H1 (cell line): Measurements from ENCODE around the gene FOLR1.
"Not testable (repeated sequence)": the region's sequence is repeated elsewhere in the genome, so short reads cannot be mapped to it uniquely, and the experiment has no call there.

Experiments
- GABPA ChIP-seq: IDR thresholded peaks from 2 replicates; pipeline ENCODE4 v1.6.1; 2011; ENCODE audit warnings: mild to moderate bottlenecking, low read length, moderate library complexity, borderline replicate concordance; ENCODE audit not compliant: insufficient read depth
- JUN ChIP-seq: IDR thresholded peaks from 2 replicates; pipeline ENCODE4 v1.6.1; 2011; ENCODE audit warnings: low read depth, mild to moderate bottlenecking, improper control_type of control experiment, low read length
- JUND ChIP-seq: IDR thresholded peaks from 2 replicates; pipeline ENCODE4 v1.6.1; 2011; ENCODE audit warnings: mild to moderate bottlenecking, improper control_type of control experiment, low read length
- POLR2A ChIP-seq, 2 experiments: IDR thresholded peaks; 1 replicate in 1 of 2; 2 replicates in 1 of 2; pipeline ENCODE4 v1.6.1; 2011; ENCODE audit warnings: low read depth in 2 of 2, low read length in 2 of 2, mild to moderate bottlenecking in 2 of 2; ENCODE audit errors: control extremely low read depth in 1 of 2
- POLR2AphosphoS5 ChIP-seq: IDR thresholded peaks from 2 replicates; pipeline ENCODE4 v1.6.1; 2011; ENCODE audit warnings: low read depth, low read length
- RBBP5 ChIP-seq: IDR thresholded peaks from 2 replicates; pipeline ENCODE4 v1.7.1; 2012; ENCODE audit warnings: low read depth, mild to moderate bottlenecking, inconsistent platforms, low read length, moderate library complexity, borderline replicate concordance
- RFX5 ChIP-seq: IDR thresholded peaks from 2 replicates; pipeline ENCODE4 v1.6.1; 2011; ENCODE audit warnings: low read depth, low read length, improper control_type of control experiment, borderline replicate concordance
- TAF1 ChIP-seq: IDR thresholded peaks from 2 replicates; pipeline ENCODE4 v1.6.1; 2011; ENCODE audit warnings: mild to moderate bottlenecking, low read depth, low read length
- TCF12 ChIP-seq: IDR thresholded peaks from 2 replicates; pipeline ENCODE4 v1.6.1; 2011; ENCODE audit warnings: low read depth, mild to moderate bottlenecking, low read length
- TF ChIP-seq, protein P1 (sequence below), 3 experiments: IDR thresholded peaks; 1 replicate in 2 of 3; 2 replicates in 1 of 3; pipeline versions ENCODE4 v1.5.1 to v1.6.1; 2011; ENCODE audit warnings: low read length in 3 of 3, mild to moderate bottlenecking in 3 of 3, inconsistent platforms in 2 of 3, low read depth in 1 of 3, moderate library complexity in 1 of 3; ENCODE audit not compliant: insufficient read depth in 1 of 3; ENCODE audit errors: control extremely low read depth in 1 of 3
- TF ChIP-seq, protein P2 (sequence below): IDR thresholded peaks from 2 replicates; pipeline ENCODE4 v1.6.1; 2011; ENCODE audit warnings: low read depth, mild to moderate bottlenecking, low read length; ENCODE audit not compliant: insufficient read depth
- TF ChIP-seq, protein P3 (sequence below): IDR thresholded peaks from 2 replicates; pipeline ENCODE4 v1.6.1; 2012; ENCODE audit warnings: inconsistent platforms
- TF ChIP-seq, protein P4 (sequence below): IDR thresholded peaks from 2 replicates; pipeline ENCODE4 v1.6.1; 2012; ENCODE audit warnings: low read length, inconsistent platforms

DNA sequence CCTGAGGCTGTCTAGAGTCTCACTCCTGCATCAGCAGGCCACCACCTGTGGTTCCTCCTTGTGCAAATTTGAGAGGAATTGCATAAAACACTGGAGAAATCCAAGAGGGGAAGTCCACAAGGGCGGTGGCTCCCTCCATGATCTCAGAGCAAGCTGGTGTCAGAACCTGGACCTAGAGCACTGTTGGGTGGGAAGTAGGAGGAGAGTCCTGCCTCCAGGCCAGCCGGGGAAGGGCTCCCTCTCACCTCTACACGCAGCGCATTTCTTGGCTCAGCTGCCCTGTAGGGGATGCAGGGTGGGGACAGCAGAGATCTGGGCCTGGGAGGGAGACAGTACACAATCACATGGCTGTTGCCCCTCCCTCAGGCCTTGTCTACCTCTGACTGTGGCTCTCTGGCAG lies 19.9 kb upstream of the FOLR1 start:
- TF ChIP-seq, protein P1, sequence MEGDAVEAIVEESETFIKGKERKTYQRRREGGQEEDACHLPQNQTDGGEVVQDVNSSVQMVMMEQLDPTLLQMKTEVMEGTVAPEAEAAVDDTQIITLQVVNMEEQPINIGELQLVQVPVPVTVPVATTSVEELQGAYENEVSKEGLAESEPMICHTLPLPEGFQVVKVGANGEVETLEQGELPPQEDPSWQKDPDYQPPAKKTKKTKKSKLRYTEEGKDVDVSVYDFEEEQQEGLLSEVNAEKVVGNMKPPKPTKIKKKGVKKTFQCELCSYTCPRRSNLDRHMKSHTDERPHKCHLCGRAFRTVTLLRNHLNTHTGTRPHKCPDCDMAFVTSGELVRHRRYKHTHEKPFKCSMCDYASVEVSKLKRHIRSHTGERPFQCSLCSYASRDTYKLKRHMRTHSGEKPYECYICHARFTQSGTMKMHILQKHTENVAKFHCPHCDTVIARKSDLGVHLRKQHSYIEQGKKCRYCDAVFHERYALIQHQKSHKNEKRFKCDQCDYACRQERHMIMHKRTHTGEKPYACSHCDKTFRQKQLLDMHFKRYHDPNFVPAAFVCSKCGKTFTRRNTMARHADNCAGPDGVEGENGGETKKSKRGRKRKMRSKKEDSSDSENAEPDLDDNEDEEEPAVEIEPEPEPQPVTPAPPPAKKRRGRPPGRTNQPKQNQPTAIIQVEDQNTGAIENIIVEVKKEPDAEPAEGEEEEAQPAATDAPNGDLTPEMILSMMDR (IDR thresholded peaks at IDR 0.05; ENCODE audit: control extremely low read depth in 1 of 3, insufficient read depth in 1 of 3, low read depth in 1 of 3, low read length in 3 of 3) = not testable (repeated sequence)
- TF ChIP-seq GABPA; RBBP5; TCF12; TAF1; POLR2A (IDR thresholded peaks at IDR 0.05; ENCODE audit: control extremely low read depth in 1 of 2, low read depth in 2 of 2, low read length in 2 of 2); JUN; RFX5; JUND; POLR2AphosphoS5: not testable (repeated sequence)
- TF ChIP-seq, protein P2, sequence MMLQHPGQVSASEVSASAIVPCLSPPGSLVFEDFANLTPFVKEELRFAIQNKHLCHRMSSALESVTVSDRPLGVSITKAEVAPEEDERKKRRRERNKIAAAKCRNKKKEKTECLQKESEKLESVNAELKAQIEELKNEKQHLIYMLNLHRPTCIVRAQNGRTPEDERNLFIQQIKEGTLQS = not testable (repeated sequence)
- TF ChIP-seq, protein P3, sequence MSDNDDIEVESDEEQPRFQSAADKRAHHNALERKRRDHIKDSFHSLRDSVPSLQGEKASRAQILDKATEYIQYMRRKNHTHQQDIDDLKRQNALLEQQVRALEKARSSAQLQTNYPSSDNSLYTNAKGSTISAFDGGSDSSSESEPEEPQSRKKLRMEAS = not testable (repeated sequence)
- TF ChIP-seq, protein P4, sequence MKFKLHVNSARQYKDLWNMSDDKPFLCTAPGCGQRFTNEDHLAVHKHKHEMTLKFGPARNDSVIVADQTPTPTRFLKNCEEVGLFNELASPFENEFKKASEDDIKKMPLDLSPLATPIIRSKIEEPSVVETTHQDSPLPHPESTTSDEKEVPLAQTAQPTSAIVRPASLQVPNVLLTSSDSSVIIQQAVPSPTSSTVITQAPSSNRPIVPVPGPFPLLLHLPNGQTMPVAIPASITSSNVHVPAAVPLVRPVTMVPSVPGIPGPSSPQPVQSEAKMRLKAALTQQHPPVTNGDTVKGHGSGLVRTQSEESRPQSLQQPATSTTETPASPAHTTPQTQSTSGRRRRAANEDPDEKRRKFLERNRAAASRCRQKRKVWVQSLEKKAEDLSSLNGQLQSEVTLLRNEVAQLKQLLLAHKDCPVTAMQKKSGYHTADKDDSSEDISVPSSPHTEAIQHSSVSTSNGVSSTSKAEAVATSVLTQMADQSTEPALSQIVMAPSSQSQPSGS = not testable (repeated sequence)
